ENCODE measurements around the gene ADA.

DNA sequence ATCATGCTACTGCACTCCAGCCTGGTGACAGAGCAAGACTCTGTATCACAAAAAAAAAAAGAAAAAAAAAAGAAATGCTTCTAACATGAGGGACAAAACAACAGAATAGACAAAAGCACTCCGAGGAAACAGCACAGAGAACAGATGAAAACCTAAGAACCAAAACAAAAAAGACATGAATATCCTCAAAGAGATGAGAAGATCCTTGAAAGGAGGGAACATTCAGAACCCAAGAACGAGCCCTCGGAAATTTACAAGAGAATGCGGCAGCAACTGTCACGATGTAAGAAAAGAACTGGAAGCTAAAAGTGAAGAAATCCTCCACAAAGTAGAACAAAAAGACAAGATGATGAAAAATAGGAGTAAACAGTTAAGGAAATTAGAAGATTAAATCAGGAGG lies 21.2 kb downstream of the ADA start:
- TF ChIP-seq, protein P1, sequence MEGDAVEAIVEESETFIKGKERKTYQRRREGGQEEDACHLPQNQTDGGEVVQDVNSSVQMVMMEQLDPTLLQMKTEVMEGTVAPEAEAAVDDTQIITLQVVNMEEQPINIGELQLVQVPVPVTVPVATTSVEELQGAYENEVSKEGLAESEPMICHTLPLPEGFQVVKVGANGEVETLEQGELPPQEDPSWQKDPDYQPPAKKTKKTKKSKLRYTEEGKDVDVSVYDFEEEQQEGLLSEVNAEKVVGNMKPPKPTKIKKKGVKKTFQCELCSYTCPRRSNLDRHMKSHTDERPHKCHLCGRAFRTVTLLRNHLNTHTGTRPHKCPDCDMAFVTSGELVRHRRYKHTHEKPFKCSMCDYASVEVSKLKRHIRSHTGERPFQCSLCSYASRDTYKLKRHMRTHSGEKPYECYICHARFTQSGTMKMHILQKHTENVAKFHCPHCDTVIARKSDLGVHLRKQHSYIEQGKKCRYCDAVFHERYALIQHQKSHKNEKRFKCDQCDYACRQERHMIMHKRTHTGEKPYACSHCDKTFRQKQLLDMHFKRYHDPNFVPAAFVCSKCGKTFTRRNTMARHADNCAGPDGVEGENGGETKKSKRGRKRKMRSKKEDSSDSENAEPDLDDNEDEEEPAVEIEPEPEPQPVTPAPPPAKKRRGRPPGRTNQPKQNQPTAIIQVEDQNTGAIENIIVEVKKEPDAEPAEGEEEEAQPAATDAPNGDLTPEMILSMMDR (IDR thresholded peaks at IDR 0.05; ENCODE audit: low read length): no peak
- TF ChIP-seq EZH2phosphoT487 (IDR thresholded peaks at IDR 0.05; ENCODE audit: low read length) (no peak), EZH2 (optimal IDR thresholded peaks at IDR 0.05; ENCODE audit: low read depth, low read length) (no peak)
